ENCODE measurements around the gene NDRG4. TPM values are rescaled to one million over a fixed set of nuclear protein-coding genes. Genes with fewer than 3 reads are reported as not detected.

NDRG4 gene
- total RNA-seq, 1 experiment from 2014 or later: 10.7 TPM

DNA sequence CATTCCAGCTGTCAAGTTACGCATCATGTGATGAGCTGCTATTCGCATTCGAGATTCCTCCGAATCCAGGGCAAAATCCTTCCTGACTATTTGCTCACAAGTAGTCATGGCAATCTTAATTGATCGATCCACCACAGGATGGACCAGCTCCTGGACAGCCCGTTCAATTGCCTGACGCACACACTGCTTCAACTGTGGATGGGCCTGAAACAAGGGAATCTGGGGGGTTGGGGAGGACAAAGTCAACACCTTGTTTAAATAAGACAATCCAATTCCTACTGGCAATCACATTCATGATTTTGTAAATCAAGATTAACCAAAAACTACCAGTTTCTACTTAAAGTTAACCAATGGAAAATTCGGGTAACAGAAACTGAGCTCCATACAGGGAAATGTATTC lies 43.7 kb downstream of the NDRG4 start:
- DNase-seq (ENCODE audit: low read depth): no peak

DNA sequence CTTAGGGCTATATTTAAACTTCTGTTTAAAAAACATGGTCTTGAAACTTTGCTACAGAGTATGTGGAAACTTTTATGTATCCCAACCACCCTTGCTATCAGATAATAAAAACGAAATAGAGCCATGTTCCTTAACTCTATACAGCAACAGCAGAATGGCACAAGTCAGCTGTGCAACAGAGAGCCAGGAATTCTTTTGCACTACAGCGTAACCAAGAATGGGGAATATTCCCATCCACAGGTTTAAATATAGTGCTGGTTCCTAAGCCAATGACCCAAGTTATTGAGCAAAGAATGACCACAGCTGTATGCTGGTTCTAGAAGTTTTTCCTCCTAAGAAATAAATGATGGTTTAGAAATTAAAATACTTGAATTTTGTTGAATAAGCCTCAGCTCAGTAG lies 48.4 kb downstream of the NDRG4 start:
- DNase-seq (ENCODE audit: low read depth): no peak

DNA sequence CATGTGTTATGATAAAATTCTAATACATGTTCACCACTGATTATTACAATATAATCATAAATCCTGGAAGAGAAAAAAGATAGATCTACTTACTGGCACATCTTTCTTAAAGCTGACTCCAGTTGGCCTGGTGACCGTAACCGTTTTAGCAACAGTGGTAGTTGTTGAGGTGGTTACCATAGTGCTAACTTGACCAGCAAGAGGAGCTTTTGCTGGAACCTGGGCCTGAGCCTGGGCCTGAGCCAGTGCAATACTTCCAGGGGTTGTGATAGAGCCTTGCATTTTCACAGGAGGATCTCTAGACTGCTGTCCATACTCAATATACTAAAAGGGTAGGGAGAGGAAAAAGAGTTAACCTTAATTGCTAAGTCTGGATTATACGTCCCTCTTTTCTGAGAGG lies 51.6 kb downstream of the NDRG4 start:
- DNase-seq (ENCODE audit: low read depth): peak; percentile 5

DNA sequence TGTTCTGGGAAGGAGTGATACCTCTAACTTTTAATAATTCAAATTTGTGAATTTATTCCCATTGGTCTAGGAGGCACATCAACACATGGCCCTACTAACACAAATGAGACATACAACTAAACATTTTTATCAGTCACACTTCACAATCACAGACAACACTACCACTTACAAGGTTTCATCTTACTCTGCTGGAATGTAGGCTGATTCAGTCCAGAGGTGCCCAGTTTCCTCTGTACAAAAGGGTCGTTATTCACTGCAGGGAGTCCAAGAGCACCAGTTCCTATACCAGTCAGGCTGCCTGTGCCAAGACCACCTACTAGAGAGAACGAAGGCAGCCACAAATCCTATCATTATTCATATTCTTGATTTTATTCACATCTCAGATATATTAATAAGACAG lies 56.7 kb downstream of the NDRG4 start:
- peak; percentile 15 for DNase-seq (ENCODE audit: low read depth)

Other genes starting within 250 kb of the NDRG4 start
- gene PRSS54, start 205.1 kb upstream of the NDRG4 start, total RNA-seq (2014; rRNA removed): not detected in 2 replicates
- 15.5 and 15.8 TPM in 2 replicates for gene GINS3, start 107.7 kb upstream of the NDRG4 start, total RNA-seq (2014; rRNA removed)
- 9.9 and 10.8 TPM in 2 replicates for gene SETD6, start 15.4 kb downstream of the NDRG4 start, total RNA-seq (2014; rRNA removed)
- 101 and 113 TPM in 2 replicates for gene CNOT1, start 129.7 kb downstream of the NDRG4 start, total RNA-seq (2014; rRNA removed)
- 18.8 and 25.1 TPM in 2 replicates for gene SLC38A7, start 184.6 kb downstream of the NDRG4 start, total RNA-seq (2014; rRNA removed)
- 58.5 and 62.7 TPM in 2 replicates for gene GOT2, start 234.2 kb downstream of the NDRG4 start, total RNA-seq (2014; rRNA removed)